Activated CD4-positive, alpha-beta T cell treated with anti-CD3 and anti-CD28 coated beads, Interleukin-2, amount 10 ng/mL, durations not matched to agents 7 days and 5 days (primary cell): ENCODE results near the gene PIERCE2. TPM values are rescaled to one million over a fixed set of nuclear protein-coding genes. Genes with fewer than 3 reads are reported as not detected.
A peak's percentile ranks its signal among the peaks of the same experiment; 100 is the strongest.
"Not testable (repeated sequence)": the region's sequence is repeated elsewhere in the genome, so short reads cannot be mapped to it uniquely, and the experiment has no call there.

Experiments used
- CTCF ChIA-PET: fragments of 350-600 bp; sonication (Branson Sonifier 250); formaldehyde crosslinking; loops from one replicate; lab custom pipeline; 2021; ENCODE audit warnings: antibody characterized with exemption; lab: Charles Lee
- POLR2A ChIA-PET: fragments of 350-600 bp; sonication (Branson Sonifier 250); formaldehyde crosslinking; loops from one replicate; lab custom pipeline; 2021; ENCODE audit warnings: antibody characterized with exemption; lab: Charles Lee
- DNase-seq: peaks from one replicate; pipeline ENCODE4 v3.0.0-alpha.2; 2020
- H3K27ac Mint-ChIP-seq: one replicate; pipeline ENCODE4 v1.8.0; 2021; ENCODE audit warnings: mild to moderate bottlenecking, moderate library complexity, mixed read lengths
- H3K27me3 Mint-ChIP-seq: one replicate; pipeline ENCODE4 v1.8.0; 2021; ENCODE audit warnings: mixed read lengths
- H3K36me3 Mint-ChIP-seq: one replicate; pipeline ENCODE4 v1.8.0; 2021; ENCODE audit warnings: low read depth, mixed read lengths
- H3K4me1 Mint-ChIP-seq: one replicate; pipeline ENCODE4 v1.8.0; 2021; ENCODE audit warnings: mixed read lengths
- H3K4me3 Mint-ChIP-seq: one replicate; pipeline ENCODE4 v1.8.0; 2021; ENCODE audit warnings: mild to moderate bottlenecking, moderate library complexity, mixed read lengths
- H3K9me3 Mint-ChIP-seq: one replicate; pipeline ENCODE4 v1.8.0; 2021; ENCODE audit warnings: mixed read lengths
- microRNA-seq: library from miRNA; unstranded; fragments of <30 nt; microRNA quantifications from one replicate; pipeline ENCODE4 v1.2.0, GENCODE V29; 2021; ENCODE audit warnings: borderline microRNAs expressed, borderline replicate concordance
- total RNA-seq, 2 experiments: library from RNA; stranded (reverse); gene quantifications; one replicate each; pipeline ENCODE4 v1.2.3, GENCODE V29; 2021

Gene PIERCE2
- total RNA-seq, 2 experiments from 2014 or later: 0.60 TPM; not detected in 1

DNA sequence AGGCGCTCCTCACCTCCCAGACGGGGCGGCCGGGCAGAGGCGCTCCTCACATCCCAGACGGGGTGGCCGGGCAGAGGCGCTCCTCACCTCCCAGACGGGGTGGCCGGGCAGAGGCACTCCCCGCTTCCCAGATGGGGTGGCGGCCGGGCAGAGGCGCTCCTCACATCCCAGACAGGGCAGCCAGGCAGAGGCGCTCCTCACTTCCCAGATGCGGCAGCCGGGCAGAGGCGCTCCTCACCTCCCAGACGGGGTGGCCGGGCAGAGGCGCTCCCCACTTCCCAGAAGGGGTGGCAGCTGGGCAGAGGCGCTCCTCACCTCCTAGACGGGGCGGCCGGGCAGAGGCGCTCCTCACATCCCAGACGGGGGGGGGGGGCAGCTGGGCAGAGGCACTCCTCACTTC lies 37.6 kb downstream of the PIERCE2 start:
- H3K4me1 Mint-ChIP-seq, H3K4me3 Mint-ChIP-seq, CTCF ChIA-PET, POLR2A ChIA-PET, H3K27ac Mint-ChIP-seq, H3K9me3 Mint-ChIP-seq, H3K27me3 Mint-ChIP-seq, H3K36me3 Mint-ChIP-seq, DNase-seq: not testable (repeated sequence)

DNA sequence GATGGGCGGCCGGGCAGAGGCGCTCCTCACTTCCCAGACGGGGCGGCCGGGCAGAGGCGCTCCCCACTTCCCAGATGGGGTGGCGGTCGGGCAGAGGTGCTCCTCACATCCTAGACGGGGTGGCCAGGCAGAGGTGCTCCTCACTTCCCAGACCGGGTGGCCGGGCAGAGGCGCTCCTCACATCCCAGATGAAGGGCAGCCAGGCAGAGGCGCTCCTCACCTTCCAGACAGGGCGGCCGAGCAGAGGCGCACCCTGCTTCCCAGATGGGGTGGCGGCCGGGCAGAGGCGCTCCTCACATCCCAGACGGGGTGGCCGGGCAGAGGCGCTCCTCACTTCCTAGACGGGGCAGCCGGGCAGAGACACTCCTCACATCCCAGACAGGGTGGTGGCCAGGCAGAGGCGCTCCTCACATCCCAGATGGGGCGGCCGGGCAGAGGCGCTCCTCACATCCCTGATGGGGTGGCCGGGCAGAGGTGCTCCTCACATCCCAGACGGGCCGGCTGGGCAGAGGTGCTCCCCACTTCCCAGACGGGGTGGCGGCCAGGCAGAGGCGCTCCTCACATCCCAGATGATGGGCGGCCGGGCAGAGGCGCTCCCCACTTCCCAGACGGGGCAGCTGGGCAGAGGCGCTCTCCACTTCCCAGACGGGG lies 38.2 kb downstream of the PIERCE2 start:
- H3K27me3 Mint-ChIP-seq, DNase-seq, H3K27ac Mint-ChIP-seq, CTCF ChIA-PET, H3K4me3 Mint-ChIP-seq, H3K9me3 Mint-ChIP-seq, POLR2A ChIA-PET, H3K36me3 Mint-ChIP-seq, H3K4me1 Mint-ChIP-seq: not testable (repeated sequence)

DNA sequence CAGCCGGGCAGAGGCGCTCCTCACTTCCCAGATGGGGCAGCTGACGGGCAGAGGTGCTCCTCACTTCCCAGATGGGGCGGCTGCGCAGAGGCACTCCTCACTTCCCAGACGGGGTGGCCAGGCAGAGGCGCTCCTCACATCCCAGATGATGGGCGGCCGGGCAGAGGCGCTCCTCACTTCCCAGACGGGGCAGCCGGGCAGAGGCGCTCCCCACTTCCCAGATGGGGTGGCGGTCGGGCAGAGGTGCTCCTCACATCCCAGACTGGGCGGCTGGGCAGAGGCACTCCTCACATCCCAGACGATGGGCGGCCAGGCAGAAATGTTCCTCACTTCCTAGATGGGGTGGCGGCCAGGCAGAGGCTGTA lies 38.7 kb downstream of the PIERCE2 start:
- POLR2A ChIA-PET, H3K4me3 Mint-ChIP-seq, H3K36me3 Mint-ChIP-seq: not testable (repeated sequence)

DNA sequence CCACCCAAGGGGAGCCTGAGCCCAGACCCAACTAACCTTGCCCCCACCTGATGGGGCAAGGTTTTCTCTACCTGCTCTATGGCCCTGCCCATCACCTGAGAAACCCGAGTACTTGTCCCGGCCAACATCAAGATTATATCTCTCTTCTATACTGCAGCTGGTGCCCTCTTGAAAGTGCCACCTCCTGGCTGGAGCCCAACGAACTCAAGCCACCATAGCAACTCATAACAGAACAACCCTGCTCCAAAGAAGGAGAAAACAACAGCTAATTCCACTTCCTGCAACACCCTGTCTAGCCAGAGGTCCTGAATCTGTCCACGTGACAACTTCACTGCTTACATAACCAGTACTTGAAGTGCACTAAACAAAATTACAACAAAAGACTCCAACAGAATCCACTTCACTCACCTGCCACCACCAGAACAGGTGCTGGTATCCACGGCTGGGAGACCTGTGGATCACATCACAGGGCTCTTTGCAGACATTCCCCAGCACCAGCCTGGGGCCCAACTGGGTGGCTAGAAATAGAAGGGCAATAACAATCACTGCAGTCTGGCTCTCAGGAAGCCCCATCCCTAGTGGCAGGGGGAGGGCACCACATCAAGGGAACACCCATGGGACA lies 49.2 kb downstream of the PIERCE2 start:
- Mint-ChIP-seq H3K4me3 (no peak overlapping the region), H3K9me3 (peaks cover 9% of the 10 kb centered on the region), H3K27me3 (peaks cover 2% of the 10 kb centered on the region), H3K4me1 (peaks cover 3% of the 10 kb centered on the region), H3K27ac (no peak overlapping the region), H3K36me3 (no peaks in the 10 kb centered on the region)
- ChIA-PET POLR2A (no interaction called here), CTCF (no interaction called here)
- no peak for DNase-seq

More for the DNA sequence above, 38.7 kb downstream of the PIERCE2 start:
- H3K27me3 Mint-ChIP-seq, DNase-seq, CTCF ChIA-PET, H3K27ac Mint-ChIP-seq, H3K4me1 Mint-ChIP-seq, H3K9me3 Mint-ChIP-seq: not testable (repeated sequence)

DNA sequence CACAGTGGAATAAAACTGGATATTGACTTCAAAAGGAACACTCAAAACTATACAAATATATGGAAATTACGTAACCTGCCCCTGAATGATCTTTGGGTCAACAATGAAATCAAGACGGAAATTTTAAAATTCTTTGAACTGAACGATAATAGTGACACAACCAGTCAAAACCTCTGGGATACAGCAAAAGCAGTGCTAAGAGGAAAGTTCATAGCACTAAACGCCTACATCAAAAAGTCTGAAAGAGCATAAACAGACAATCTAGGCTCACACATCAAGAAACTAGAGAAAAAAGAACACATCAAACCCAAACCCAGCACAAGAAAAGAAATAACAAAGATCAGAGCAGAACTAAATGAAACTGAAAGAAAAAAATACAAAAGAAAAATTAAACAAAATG lies 53.2 kb downstream of the PIERCE2 start:
- POLR2A ChIA-PET: no interaction called here
- Mint-ChIP-seq H3K4me3 (no peak overlapping the region), H3K9me3 (peaks cover 9% of the 10 kb centered on the region), H3K36me3 (no peaks in the 10 kb centered on the region), H3K27ac (no peak overlapping the region), H3K4me1 (peaks cover 3% of the 10 kb centered on the region), H3K27me3 (peaks cover 2% of the 10 kb centered on the region)
- CTCF ChIA-PET: no interaction called here
- DNase-seq: no peak

DNA sequence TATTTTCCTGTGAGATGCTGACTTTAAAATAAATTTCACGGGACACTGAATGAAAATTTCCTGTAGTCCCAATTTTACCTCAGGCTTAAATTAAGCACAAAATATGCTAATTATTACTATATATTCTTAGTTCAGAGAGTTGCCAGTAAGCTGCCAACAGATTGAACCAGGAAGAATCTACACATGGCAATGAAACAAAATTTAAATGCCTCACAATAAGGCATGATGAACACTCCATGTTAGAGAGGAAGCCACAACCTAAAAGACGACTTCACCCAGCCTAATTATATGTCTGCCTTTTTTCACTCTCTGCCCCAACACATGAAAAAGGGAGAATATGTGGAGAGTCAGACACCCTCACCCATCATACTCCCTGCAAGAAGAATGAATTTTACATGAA lies 60.0 kb downstream of the PIERCE2 start:
- Mint-ChIP-seq H3K36me3 (no peaks in the 10 kb centered on the region), H3K4me3 (no peak overlapping the region), H3K4me1 (no peaks in the 10 kb centered on the region), H3K27ac (no peak overlapping the region), H3K27me3 (peaks cover 2% of the 10 kb centered on the region), H3K9me3 (no peaks in the 10 kb centered on the region)
- POLR2A ChIA-PET: no interaction called here
- no peak for DNase-seq
- CTCF ChIA-PET: no interaction called here

Small RNAs within 50 kb of the gene (microRNA-seq; reads per million reads assigned to microRNA genes)
- 17.1 reads per million, percentile 47 among the genes with 10 or more reads in this experiment for gene MIR628

Other genes starting within 250 kb of the PIERCE2 start
- 10 to 100 TPM; 78.6 to 81.2 TPM for gene RSL24D1, start 211.6 kb upstream of the PIERCE2 start, total RNA-seq
- 10 to 100 TPM; 63.4 to 65.8 TPM for gene RAB27A, start 118.7 kb upstream of the PIERCE2 start, total RNA-seq
- 10 to 100 TPM; 11.0 to 11.4 TPM for gene PIGBOS1, start 89.4 kb upstream of the PIERCE2 start, total RNA-seq
- 10 to 100 TPM; 22.2 to 23.4 TPM for gene PIGB, start 89.3 kb upstream of the PIERCE2 start, total RNA-seq
- 10 to 100 TPM; 13.0 to 13.1 TPM for gene CCPG1, start 136 bp upstream of the PIERCE2 start, total RNA-seq
- not detected for gene DNAAF4, start 99.7 kb downstream of the PIERCE2 start, total RNA-seq
- under 1 TPM in 1 of 2 experiments, not detected in 1; 0.06 TPM for gene PYGO1, start 179.8 kb downstream of the PIERCE2 start, total RNA-seq